IMR-90 (cell line): ENCODE data around the gene PPP1R16B. TPM values are rescaled to one million over a fixed set of nuclear protein-coding genes. Genes with fewer than 3 reads are reported as not detected.

Experiments
- ATAC-seq: fragments of 200-7000 bp; cut with Tn5 transposase; 2 replicates; pipeline ENCODE4 v1.9.1; 2020; ENCODE audit warnings: low read depth, mild to moderate bottlenecking, moderate library complexity
- BruUV-seq: library from RNA; stranded (reverse); fragments of 400-500 nt; replicated peaks from 2 replicates; lab custom pipeline; 2021; lab: Mats Ljungman, UMichigan
- CTCF ChIA-PET: fragments of 300-600 bp; formaldehyde crosslinking; extraction: SDS; loops from one replicate; lab custom pipeline; 2021; ENCODE audit warnings: antibody characterized with exemption; lab: Yijun Ruan, JAX
- POLR2A ChIA-PET: fragments of 300-600 bp; sonication (Branson Sonifier 250); formaldehyde crosslinking; loops from one replicate; lab custom pipeline; 2022; ENCODE audit warnings: antibody characterized with exemption; ENCODE audit not compliant: unreplicated experiment; lab: Charles Lee
- DNase-seq: peaks from one replicate; pipeline ENCODE4 v3.0.0; 2013
- H2AFZ ChIP-seq: replicated peaks from 2 replicates; pipeline ENCODE3; 2013; ENCODE audit warnings: low read length, mild to moderate bottlenecking; ENCODE audit not compliant: poor library complexity
- H2AK5ac ChIP-seq: 2 replicates; pipeline ENCODE4 v1.6.1; 2013; ENCODE audit warnings: low read depth, low read length, inconsistent platforms
- H2AK9ac ChIP-seq: replicated peaks from 2 replicates; pipeline ENCODE3; 2013; ENCODE audit warnings: mild to moderate bottlenecking, low read depth, low read length, moderate library complexity; ENCODE audit not compliant: poor library complexity
- H2BK120ac ChIP-seq: 2 replicates; pipeline ENCODE4 v1.6.1; 2013; ENCODE audit warnings: low read depth, low read length, inconsistent platforms
- H2BK15ac ChIP-seq: 3 replicates; pipeline ENCODE4 v1.6.1; 2013; ENCODE audit warnings: low read depth, low read length, inconsistent platforms
- H2BK20ac ChIP-seq: 2 replicates; pipeline ENCODE4 v1.6.1; 2013; ENCODE audit warnings: low read depth, mild to moderate bottlenecking, inconsistent platforms, low read length, moderate library complexity
- H2BK5ac ChIP-seq: 2 replicates; pipeline ENCODE4 v1.6.1; 2013; ENCODE audit warnings: mild to moderate bottlenecking, low read depth, low read length, inconsistent platforms; ENCODE audit not compliant: poor library complexity, severe bottlenecking
- H3K14ac ChIP-seq: replicated peaks from 2 replicates; pipeline ENCODE4 v1.6.1; 2013; ENCODE audit warnings: low read depth, low read length, inconsistent platforms
- H3K18ac ChIP-seq: 2 replicates; pipeline ENCODE4 v1.6.1; 2013; ENCODE audit warnings: low read depth, low read length, control low read depth
- H3K23ac ChIP-seq: 2 replicates; pipeline ENCODE4 v1.6.1; 2013; ENCODE audit warnings: low read depth, low read length, inconsistent platforms
- H3K27ac ChIP-seq: 2 replicates; pipeline ENCODE4 v1.5.1; 2013; ENCODE audit warnings: mild to moderate bottlenecking, control low read depth, low read length; ENCODE audit not compliant: insufficient read depth
- H3K27me3 ChIP-seq: 2 replicates; pipeline ENCODE4 v1.6.1; 2013; ENCODE audit warnings: low read length; ENCODE audit not compliant: control insufficient read depth, insufficient read depth
- H3K36me3 ChIP-seq: 2 replicates; pipeline ENCODE4 v1.6.1; 2013; ENCODE audit warnings: low read length, mixed read lengths; ENCODE audit not compliant: control insufficient read depth, insufficient read depth
- H3K4ac ChIP-seq: 2 replicates; pipeline ENCODE4 v1.6.1; 2013; ENCODE audit warnings: low read depth, low read length, inconsistent platforms
- H3K4me1 ChIP-seq: 2 replicates; pipeline ENCODE4 v1.6.1; 2013; ENCODE audit warnings: low read length, mixed read lengths; ENCODE audit not compliant: control insufficient read depth, insufficient read depth
- H3K4me2 ChIP-seq: 2 replicates; pipeline ENCODE4 v1.6.1; 2013; ENCODE audit warnings: low read depth, mild to moderate bottlenecking, control low read depth, low read length, moderate library complexity
- H3K4me3 ChIP-seq: 2 replicates; pipeline ENCODE4 v1.5.1; 2013; ENCODE audit warnings: low read depth, mild to moderate bottlenecking, control low read depth, low read length, moderate library complexity; ENCODE audit not compliant: insufficient read depth
- H3K56ac ChIP-seq: 2 replicates; pipeline ENCODE4 v1.6.1; 2013; ENCODE audit warnings: low read length, inconsistent platforms; ENCODE audit not compliant: insufficient read depth; ENCODE audit errors: extremely low read depth
- H3K79me1 ChIP-seq, 2 experiments: 2 replicates each; pipeline ENCODE4 v1.6.1; 2013; ENCODE audit warnings: low read length in 2 of 2, inconsistent platforms in 1 of 2, low read depth in 1 of 2
- H3K9ac ChIP-seq: 2 replicates; pipeline ENCODE4 v1.6.1; 2013; ENCODE audit warnings: low read depth, low read length, control low read depth
- H3K9me1 ChIP-seq: 2 replicates; pipeline ENCODE4 v1.6.1; 2013; ENCODE audit warnings: low read length, inconsistent platforms; ENCODE audit not compliant: insufficient read depth
- H3K9me3 ChIP-seq: 2 replicates; pipeline ENCODE4 v1.6.1; 2013; ENCODE audit warnings: low read length; ENCODE audit not compliant: control insufficient read depth, insufficient read depth
- H4K20me1 ChIP-seq: 2 replicates; pipeline ENCODE4 v1.6.1; 2013; ENCODE audit warnings: low read length, inconsistent platforms; ENCODE audit not compliant: insufficient read depth
- H4K5ac ChIP-seq: 2 replicates; pipeline ENCODE4 v1.6.1; 2013; ENCODE audit warnings: mild to moderate bottlenecking, low read depth, low read length, control low read depth
- H4K8ac ChIP-seq, 2 experiments: 2 replicates each; pipeline ENCODE4 v1.6.1; 2013; ENCODE audit warnings: low read depth in 2 of 2, low read length in 2 of 2, control low read depth in 1 of 2, inconsistent platforms in 1 of 2
- H4K91ac ChIP-seq: 2 replicates; pipeline ENCODE4 v1.6.1; 2013; ENCODE audit warnings: low read depth, low read length, inconsistent platforms; ENCODE audit not compliant: insufficient read depth
- BHLHE40 ChIP-seq: fragments of 150-350 bp; IDR thresholded peaks from 2 replicates; pipeline ENCODE4 v1.6.1; 2016; ENCODE audit warnings: mild to moderate bottlenecking, low read depth, low read length
- CEBPB ChIP-seq: IDR thresholded peaks from 2 replicates; pipeline ENCODE4 v1.6.1; 2012; ENCODE audit warnings: low read depth, low read length, improper control_type of control experiment
- CHD1 ChIP-seq: IDR thresholded peaks from 2 replicates; pipeline ENCODE4 v1.6.1; 2012; ENCODE audit warnings: low read depth, low read length, improper control_type of control experiment
- ELK1 ChIP-seq: fragments of 150-350 bp; IDR thresholded peaks from 2 replicates; pipeline ENCODE4 v1.6.1; 2016; ENCODE audit warnings: low read depth, mild to moderate bottlenecking, low read length, moderate library complexity, borderline replicate concordance
- FOS ChIP-seq: fragments of 150-350 bp; IDR thresholded peaks from 2 replicates; pipeline ENCODE4 v1.6.1; 2016; ENCODE audit warnings: low read depth, low read length
- MAFK ChIP-seq: IDR thresholded peaks from 2 replicates; pipeline ENCODE4 v1.6.1; 2012; ENCODE audit warnings: low read depth, low read length, improper control_type of control experiment
- MAZ ChIP-seq: IDR thresholded peaks from 2 replicates; pipeline ENCODE4 v1.6.1; 2012; ENCODE audit warnings: low read depth, mild to moderate bottlenecking, low read length, improper control_type of control experiment, moderate library complexity, borderline replicate concordance
- MXI1 ChIP-seq: IDR thresholded peaks from 2 replicates; pipeline ENCODE4 v1.6.1; 2012; ENCODE audit warnings: low read depth, mild to moderate bottlenecking, low read length, moderate library complexity, borderline replicate concordance
- NFE2L2 ChIP-seq: fragments of 150-350 bp; IDR thresholded peaks from 2 replicates; pipeline ENCODE4 v1.6.1; 2016; ENCODE audit warnings: low read depth, mild to moderate bottlenecking, low read length
- POLR2A ChIP-seq: IDR thresholded peaks from 2 replicates; pipeline ENCODE4 v1.6.1; 2012; ENCODE audit warnings: mild to moderate bottlenecking, low read depth, low read length
- RAD21 ChIP-seq: IDR thresholded peaks from 2 replicates; pipeline ENCODE4 v1.6.1; 2012; ENCODE audit warnings: low read length, improper control_type of control experiment
- RCOR1 ChIP-seq: IDR thresholded peaks from 2 replicates; pipeline ENCODE4 v1.6.1; 2012; ENCODE audit warnings: mild to moderate bottlenecking, low read length, improper control_type of control experiment; ENCODE audit not compliant: insufficient replicate concordance
- RFX5 ChIP-seq: IDR thresholded peaks from 2 replicates; pipeline ENCODE4 v1.8.0; 2012; ENCODE audit warnings: low read depth, mild to moderate bottlenecking, low read length, moderate library complexity
- SMC3 ChIP-seq: fragments of 150-350 bp; IDR thresholded peaks from 2 replicates; pipeline ENCODE4 v1.6.1; 2016; ENCODE audit warnings: low read depth, mild to moderate bottlenecking, antibody characterized with exemption, low read length, moderate library complexity
- USF2 ChIP-seq: fragments of 150-350 bp; IDR thresholded peaks from 2 replicates; pipeline ENCODE4 v1.6.1; 2017; ENCODE audit warnings: mild to moderate bottlenecking, antibody characterized with exemption, low read length, low read depth
- WGBS, 2 experiments: methylation state at CpG; one replicate each; pipeline versions ENCODE4 v1.1.5 to v1.1.7; 2013; ENCODE audit warnings: missing lambda C conversion rate in 2 of 2; ENCODE audit not compliant: insufficient read length in 1 of 2; ENCODE audit errors: extremely low coverage in 2 of 2; 5-methylcytosine and 5-hydroxymethylcytosine counted together
- dilution Hi-C: fragments of 300-500 bp; cut with HindIII; formaldehyde crosslinking; loops from one replicate; pipeline ENCODE4 v1.14.3; 2018; ENCODE audit warnings: low sequenced_read_pairs; ENCODE audit not compliant: unreplicated experiment
- in situ Hi-C: fragments of 300-500 bp; cut with MboI; formaldehyde crosslinking; loops from 3 replicates; pipeline ENCODE4 v1.14.3; 2019; ENCODE audit warnings: low sequenced_read_pairs, inconsistent platforms, mixed read lengths
- intact Hi-C: fragments of 100-400 bp; cut with micrococcal nuclease; formaldehyde crosslinking; loops from 2 replicates; pipeline ENCODE4 v1.10.0; 2022
- polyA plus RNA-seq, 3 experiments: library from polyadenylated mRNA; depleted of rRNA; stranded (reverse); fragments of >200 nt; gene quantifications; 2 replicates each; pipeline ENCODE4 v1.2.3, GENCODE V29; 2012; ENCODE audit warnings: low replicate concordance in 1 of 3
- total RNA-seq: library from RNA; depleted of rRNA; stranded (reverse); fragments of >200 nt; gene quantifications from 2 replicates; pipeline ENCODE4 v1.2.3, GENCODE V29; 2012

PPP1R16B gene
- total and polyA plus RNA-seq, 2 of the 4 experiments (the other 2 are of a cell fraction), result not detected

- BruUV-seq, result no TSS peak
- no peak overlapping the region for H2AFZ ChIP-seq
- TF ChIP-seq NFE2L2, result no peak
- TF ChIP-seq RFX5, result no peak
- TF ChIP-seq MXI1, result no peak
- no peak for TF ChIP-seq RCOR1
- TF ChIP-seq USF2, result no peak
- TF ChIP-seq BHLHE40, result no peak
- TF ChIP-seq RAD21, result no peak
- no peak for TF ChIP-seq SMC3
- TF ChIP-seq POLR2A, result no peak
- TF ChIP-seq CHD1, result no peak
- TF ChIP-seq FOS, result no peak
- no peak for TF ChIP-seq ELK1
- TF ChIP-seq MAFK, result no peak
- no peak for TF ChIP-seq CEBPB
- TF ChIP-seq MAZ, result no peak
- no peak overlapping the region for H2BK15ac ChIP-seq
- no peak overlapping the region for H3K27ac ChIP-seq
- peaks cover 48 to 79% of the 10 kb centered on the region in 2 experiments for H3K79me1 ChIP-seq
- WGBS, 2 experiments, result 100% methylated on average over 3 of the region's 5 CpGs; no CpG with 5 or more reads in 1 of the 2 experiments
- H3K36me3 ChIP-seq, result no peaks in the 10 kb centered on the region
- no peak overlapping the region for H3K56ac ChIP-seq
- peaks cover 6% of the 10 kb centered on the region; the same call in 1 of the 2 replicates for H4K20me1 ChIP-seq
- ATAC-seq, result no peak
- H3K4me2 ChIP-seq, result no peak overlapping the region
- H3K4ac ChIP-seq, result peak overlapping the region; percentile 43; the same call in 1 of the 2 replicates
- no peak overlapping the region for H3K9ac ChIP-seq
- H3K4me3 ChIP-seq, result no peak overlapping the region
- peak overlapping the region; percentile 40; the same call in 1 of the 2 replicates for H2AK5ac ChIP-seq
- peaks cover 10% of the 10 kb centered on the region for H3K4me1 ChIP-seq
- H3K27me3 ChIP-seq, result no peaks in the 10 kb centered on the region
- no peak overlapping the region for H2BK20ac ChIP-seq
- H4K5ac ChIP-seq, result 0 out of 2 replicates have a peak overlapping the region, but pooled peaks have one; percentile 1
- H2AK9ac ChIP-seq, result no peak overlapping the region
- intact Hi-C loops (no loop called here), dilution Hi-C loops (no loop called here), in situ Hi-C loops (no loop called here)
- ChIA-PET CTCF (no interaction called here), POLR2A (no interaction called here)
- H3K9me3 ChIP-seq, result no peaks in the 10 kb centered on the region
- peak overlapping the region; percentile 55 for H3K14ac ChIP-seq
- H4K91ac ChIP-seq, result no peak overlapping the region
- H3K23ac ChIP-seq, result no peak overlapping the region
- no peak overlapping the region for H2BK120ac ChIP-seq
- H3K9me1 ChIP-seq, result peaks cover 26% of the 10 kb centered on the region
- peak overlapping the region in 1 of 2 experiments; percentile 37; a peak in 2 of 4 replicates for H4K8ac ChIP-seq
- no peak for DNase-seq
- peak overlapping the region; percentile 21 for H2BK5ac ChIP-seq
- no peak overlapping the region for H3K18ac ChIP-seq
Observed at GRCh38 chr20:38935967-38936407, 130.5 kb downstream of the PPP1R16B start.
